Fibroblast of upper back skin (primary cell): Measurements from ENCODE around the gene RUNX3.
A peak's percentile ranks its signal among the peaks of the same experiment; 100 is the strongest.

ENCODE experiments used
- DNase-seq: peaks from one replicate; pipeline ENCODE4 v3.0.0-alpha.2; 2013

RUNX3 gene

DNA sequence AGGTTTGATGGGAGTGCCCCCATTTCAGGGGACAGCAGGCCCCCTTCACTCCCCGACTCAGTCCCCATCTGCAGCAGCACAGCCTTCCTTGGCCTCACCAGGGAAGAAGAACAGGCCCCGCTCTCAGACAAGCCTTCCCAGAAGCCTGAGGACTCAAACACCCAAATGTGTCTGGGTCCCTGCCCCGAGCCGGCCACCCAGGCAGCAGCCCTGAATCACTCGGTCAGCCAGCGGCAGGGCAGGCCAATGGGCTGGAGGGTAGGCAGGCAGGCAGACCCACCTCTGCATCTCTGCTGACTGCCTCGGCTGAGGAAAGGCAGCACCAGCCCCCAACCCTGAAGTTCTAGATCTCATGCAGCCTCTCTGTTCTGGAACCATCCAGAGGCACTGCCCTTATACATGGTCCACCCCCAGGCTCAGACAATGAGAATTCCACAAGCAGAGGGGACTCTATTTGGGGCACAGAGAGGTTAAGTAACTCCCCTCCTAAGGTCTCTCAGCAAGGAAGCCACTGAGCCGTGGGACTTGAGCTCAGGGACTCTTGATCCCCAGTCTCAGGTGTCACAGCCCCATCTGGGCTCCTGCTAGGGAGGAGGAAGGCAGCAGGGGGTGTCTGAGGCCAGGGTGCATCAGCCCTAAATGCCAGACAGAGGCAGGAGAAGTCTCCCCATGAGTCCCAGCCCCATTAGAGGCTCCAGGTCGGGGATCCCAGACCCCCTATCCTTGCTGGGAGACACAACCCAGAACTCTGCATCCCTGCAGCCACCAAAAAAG, 33.2 kb upstream of the RUNX3 start:
- peak; percentile 36 for DNase-seq

DNA sequence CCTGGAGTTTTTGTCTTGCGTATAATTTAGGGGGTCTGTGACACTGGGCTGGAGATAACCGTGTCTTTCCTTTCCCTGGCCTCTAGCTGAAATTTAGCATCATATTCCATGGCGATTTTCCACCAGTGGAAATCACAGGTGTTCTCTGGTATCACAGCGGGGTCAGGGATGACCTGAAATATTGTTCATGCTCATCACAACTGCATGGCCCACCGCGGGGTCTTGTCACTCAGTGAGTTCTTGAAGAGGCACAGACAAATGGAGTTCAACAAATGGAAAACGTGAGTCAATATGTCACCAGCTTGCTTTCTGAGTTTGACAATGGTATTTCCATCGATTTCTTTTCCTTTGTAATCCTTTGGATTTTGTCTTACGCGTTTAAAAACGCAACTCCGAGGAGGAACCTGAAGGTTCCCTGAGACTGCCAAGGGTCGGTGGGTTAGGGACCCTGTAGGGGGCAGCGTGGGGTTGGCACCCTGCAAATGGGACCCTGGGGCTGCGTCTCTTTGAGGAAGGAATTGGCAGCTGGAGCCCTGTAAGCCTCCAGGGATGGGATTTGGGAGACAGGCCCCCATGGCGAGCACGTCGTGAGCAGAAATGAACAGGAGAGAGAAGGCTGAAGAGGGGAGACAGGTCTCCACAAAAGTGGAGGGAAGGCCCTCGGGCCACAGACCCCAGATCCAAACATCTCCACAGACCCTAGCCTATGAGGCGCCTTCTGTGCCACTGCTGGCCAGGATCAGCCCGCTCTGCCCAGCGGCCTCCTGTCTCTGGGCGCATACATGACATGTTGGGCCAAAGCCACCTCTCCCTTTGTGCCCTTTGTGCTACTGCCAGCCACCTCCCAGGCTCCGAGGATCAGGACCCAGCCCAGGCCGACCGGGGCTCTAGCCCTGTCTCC, 32.1 kb upstream of the RUNX3 start:
- no peak for DNase-seq

DNA sequence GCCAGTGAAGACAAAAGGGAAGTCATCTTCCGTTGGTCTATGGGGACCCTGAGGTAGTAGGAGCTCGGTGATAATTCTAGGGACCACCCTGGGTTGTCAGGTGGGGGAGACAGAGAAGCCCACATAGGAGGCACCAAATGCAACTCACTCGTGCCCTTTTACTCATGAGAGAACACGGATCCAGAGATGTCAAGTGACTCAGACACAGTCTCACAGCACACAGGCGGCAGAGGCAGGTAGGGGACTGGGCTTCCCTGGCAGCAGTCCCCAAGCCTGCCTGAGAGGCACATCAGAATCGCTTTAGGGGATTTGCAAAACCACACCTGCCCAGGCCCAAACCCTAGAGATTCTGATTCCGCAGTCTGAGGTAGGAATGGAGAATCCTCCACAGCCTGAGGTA, 31.3 kb upstream of the RUNX3 start:
- no peak for DNase-seq

DNA sequence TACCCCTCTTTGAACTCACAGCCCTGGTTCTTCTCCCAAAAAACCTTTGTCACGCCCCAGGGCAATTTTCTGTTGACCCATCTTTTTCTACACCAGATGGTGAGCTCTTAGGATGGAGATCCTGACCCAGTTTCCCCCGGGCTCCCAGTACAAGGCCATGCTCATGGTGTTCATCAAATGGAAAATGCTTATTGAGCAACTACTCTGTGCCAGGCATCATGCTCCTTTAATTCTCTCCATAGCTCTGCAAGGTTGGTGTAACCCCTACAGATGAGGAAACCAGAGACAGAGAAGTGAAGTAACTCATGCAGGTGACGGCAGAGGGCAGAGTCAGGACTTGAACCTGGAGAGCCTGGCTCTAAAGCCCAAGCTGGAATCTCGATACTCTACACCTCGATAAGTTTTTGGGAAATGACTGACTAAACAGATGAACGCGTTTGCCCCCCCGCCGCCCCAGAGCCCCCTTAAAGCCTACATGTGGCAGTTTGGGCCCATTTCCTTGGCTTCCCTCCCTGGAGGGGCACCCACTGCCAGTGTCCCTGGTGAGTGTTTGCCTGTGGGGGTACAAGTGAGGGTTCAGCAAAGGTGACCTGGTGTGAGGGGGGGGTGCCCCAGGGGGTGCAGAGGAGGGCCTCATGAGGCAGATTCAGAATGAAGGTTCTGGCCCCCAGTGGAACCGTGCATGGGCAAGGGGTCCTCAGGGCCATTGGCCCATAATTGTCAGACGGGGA, 30.2 kb upstream of the RUNX3 start:
- DNase-seq, result no peak

DNA sequence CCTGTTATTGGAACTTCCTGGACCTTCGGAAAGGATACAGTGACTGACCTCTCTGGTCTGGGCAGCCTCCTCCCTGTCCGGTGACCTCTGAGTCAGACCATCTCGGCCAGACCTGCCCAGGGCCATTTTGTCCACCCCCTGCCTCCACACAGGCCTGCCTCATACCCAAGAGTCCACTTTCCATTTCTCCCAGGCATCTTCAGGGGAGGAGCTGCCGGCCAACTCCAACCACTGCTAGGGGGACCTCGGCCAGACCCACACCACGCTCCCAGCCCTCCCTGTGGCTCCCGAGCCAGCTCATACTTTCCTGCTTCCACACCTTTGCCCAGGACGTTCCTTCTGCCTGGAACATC, 29.5 kb upstream of the RUNX3 start:
- DNase-seq, result no peak

DNA sequence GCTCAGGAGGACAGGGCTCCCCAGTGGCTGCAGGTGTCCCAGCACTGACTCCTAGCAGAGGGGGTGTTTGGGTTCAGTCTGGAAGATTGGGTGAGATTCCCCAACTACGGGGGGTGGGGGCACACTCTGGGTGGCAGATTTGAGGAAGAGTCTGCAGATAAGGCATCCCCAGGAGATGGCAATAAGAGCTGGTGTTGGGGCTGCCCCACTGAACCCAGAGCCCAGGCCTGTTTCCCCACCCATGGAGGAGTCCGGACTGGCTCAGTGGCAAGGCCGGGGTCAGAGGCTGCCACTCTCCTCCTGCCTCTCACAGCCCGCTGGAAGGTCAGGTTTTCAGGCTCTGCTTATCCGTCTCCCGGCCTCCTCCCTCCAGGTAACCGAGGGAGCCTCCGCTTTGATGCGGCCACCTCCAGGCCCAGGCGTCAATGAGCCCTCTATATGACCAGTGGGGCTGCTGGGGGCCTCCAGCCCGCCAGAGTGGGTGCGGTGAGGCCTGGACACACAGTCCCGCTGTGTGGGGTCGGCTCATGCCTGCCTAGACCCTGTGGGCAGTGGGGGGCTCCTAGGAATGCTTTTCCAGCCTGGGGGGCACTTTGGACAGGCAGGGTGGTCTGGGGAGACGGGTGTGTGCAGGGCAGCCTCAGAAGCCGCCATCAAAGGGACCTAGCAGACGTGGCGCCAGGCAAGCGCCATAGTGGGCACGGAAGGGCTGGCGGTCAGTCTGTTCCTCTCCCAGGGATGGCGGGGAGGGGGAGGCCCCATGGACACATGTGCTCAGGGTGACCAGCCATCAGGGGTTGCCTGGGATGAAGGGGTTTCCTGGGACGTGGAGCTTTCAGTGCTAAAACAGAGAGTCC, 28.9 kb upstream of the RUNX3 start:
- DNase-seq, result no peak

DNA sequence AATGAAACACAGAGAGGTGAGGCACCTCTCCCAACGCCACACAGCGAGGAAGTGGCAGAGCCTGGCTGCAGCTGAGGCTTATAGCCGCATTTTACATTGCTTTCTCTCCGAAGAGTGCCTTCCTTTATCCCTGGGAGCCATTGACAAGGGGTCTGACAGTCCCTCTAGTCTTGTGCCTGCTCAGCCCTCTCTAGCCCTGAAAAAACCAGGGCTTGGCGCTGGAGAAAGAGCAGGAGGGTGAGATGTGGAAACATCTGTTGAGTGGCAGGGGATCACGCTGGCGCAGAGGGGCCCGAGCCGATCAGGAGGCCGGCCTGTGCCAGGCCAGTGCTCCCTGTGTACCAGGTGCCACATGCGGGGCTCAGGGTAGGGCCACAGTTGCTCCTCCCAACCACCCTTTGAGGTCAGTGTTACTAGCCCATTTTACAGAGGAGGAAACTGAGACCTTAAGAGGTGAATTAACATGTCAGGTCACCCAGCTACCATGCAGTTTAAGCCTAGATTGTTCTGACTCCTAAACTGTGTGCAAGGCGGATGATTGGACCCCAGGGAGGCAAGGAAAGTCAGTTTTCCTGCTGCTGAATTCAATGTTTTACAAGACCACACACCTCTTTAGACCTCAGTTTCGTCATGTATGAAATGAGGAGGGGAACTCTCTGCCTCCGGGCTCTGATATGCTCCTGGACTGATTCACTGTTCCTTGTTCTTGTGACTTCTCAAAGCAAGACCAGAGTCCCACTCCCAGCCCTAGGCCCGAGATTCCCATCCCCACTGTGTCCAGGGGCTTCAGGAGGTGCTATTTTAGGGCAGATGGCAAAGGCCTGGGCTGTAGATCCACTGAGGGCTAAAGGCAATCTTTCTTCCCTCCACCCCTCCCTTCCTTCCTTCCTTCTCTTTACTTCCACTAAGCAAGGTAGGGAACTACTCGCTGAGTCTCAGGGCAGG, 28.0 kb upstream of the RUNX3 start:
- DNase-seq, result no peak

DNA sequence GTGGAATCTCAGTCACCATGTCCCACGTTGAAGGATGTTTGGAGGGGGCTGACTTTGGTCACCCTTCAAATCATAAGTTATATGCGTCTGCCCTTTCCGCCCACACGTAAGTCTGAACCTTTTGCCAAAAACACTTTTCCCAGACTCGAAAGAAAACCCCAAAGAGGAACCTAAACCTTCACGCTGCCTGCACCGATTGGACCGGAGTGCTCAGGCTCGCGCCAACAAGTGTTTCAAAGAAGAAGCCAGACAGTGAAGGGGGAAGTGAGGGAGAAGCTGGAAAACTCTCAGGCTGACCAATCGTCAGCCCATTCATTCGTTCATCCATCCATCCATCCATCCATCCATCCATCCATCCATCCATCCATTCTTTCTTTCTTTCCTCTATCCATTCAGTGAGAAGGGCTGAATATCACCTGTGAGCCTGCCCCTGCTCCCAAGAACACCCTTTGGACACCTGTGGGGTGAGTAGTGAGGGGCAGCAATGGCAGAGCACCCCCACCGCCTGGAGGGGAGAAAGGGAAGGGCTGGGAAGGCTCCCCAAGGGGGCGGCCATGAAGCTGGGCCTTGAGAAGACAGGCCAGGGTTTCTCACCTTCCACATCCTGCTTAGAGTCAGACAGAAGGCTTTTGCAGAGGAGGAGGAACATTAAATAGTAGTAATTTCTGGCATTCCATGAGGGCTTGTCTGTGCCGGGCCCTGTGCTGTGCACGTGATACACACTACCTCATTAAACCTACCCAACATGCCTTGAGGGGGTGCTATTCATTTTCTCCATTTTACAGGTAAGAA, 27.1 kb upstream of the RUNX3 start:
- DNase-seq, result no peak

DNA sequence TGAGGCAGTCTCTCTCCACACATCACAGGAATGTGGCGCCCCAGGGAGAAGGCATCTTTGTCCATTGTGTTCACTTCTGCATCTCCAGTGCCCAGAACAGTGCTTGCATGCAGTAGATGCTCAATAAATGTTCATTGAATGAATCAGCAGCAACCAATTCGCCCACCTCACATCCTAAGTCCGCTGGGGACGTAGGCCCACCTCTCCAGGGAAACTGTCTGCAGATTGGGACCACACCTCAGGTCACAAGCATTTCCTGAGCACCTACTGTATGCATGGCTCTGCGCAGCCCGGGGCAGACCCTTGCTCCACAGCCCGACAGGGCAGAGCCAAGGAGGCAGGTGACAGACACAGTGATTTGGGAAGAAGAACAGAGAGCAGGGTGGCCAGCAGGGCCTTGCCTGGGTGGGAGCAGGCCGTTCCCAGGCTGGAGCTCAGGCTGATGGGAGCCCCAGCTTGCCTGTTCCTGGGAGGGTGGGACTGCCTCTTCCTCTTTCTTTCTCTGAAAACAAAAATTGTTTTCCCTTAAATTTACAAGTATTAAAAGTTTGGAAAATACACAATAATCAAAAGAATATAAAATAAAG, 25.8 kb upstream of the RUNX3 start:
- no peak for DNase-seq

DNA sequence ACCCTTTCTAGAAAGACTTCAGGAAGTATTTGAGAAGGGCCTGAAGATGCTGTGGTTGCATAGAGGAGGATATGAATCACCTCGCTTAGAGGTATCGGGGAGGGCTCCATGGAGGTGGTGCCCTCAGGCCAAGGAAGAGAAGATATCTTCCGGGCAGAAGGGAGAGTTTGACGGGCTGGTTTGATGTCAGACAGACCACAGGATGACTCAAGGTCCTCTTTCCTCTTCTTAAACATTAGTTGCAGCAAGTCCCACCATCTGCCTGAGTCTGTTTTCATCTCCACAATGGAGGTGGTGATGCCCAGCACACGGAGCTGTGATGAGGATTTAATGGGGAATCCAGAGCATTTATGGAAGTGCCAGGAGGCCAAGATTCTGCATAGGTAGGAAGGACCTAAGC, 25.1 kb upstream of the RUNX3 start:
- DNase-seq, result peak; percentile 76

DNA sequence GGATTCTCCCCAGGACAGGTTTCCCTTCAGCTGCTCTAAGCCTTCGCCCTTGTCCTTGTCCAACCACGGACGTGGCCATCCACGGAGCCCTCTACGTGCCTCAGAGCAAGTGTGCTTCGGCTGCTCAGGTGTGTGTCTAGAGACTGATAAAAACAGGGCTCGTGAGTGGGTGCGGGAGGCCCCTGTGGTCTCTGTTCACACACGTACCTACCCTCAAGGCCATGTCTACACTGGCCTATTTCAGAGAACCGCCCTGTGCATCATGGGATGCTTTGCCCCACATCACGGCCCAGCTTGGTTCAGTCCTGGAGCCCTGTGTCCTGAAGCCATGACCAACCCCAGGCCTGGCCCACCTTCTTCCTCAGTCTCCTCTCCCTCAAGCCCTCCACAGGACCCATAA, 24.6 kb upstream of the RUNX3 start:
- no peak for DNase-seq

DNA sequence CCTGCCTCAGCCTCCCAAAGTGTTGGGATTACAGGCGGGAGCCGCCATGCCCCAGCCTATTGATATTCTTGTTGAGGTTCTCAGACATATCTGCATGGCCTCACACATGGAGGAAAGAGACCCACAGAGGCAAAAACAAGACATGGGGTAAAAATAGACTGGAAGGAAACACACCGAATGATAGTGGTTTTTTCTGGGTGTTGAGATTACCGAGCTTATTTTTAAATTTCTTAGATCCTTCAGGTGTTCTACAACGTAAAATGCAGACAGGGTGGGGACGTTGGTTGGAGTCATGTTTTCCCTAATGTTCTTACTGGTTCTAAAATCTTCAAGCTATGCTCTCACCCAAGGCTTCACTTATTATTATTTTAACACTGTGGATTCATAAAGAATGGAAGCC, 23.9 kb upstream of the RUNX3 start:
- no peak for DNase-seq

DNA sequence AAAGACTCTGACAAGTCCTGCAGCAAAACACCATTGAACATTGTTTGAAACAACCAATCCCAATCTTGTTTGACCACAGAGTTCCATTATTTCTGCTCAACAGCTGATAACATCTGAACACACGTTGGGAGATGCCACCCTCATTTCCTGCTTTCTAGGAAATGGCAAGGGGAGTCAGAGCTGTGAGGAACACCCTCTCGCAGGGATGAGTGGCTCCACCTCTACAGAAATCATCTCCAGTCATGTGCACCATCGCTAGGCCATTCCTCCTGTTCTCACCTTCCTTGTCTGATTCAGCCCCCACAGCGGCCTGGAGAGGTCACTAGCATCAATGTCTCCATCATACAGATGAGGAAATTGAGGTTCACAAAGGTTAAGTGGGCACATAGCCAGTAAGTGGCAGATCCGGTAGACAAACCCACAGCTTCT, 22.4 kb upstream of the RUNX3 start:
- DNase-seq, result no peak

DNA sequence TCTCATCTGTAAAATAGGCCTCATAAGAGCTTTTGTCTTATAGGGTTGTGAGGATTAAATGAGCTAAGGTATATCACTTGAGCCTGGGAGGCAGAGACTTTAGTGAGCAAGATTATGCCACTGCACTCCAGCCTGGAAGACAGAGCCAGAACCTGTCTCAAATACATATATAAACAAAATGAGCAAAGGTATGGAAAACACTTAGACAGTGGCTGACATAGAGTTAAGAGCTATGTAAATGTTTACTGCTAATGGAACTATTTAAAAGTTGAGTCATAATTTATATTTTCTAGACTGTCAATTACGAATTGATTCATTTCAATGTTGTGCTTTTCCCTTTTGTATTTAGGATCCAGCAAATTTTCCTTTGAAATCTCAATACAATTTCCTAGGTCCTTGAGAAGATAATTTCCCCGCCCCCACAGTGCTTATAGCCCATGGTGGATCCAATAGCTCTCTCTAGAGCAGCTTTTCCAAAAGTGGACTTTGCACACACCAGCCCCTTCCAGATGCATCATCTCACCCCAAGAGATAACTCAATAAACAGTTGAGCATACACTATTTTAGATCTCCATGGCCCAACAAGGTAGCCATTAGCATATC, 21.8 kb upstream of the RUNX3 start:
- DNase-seq, result no peak

DNA sequence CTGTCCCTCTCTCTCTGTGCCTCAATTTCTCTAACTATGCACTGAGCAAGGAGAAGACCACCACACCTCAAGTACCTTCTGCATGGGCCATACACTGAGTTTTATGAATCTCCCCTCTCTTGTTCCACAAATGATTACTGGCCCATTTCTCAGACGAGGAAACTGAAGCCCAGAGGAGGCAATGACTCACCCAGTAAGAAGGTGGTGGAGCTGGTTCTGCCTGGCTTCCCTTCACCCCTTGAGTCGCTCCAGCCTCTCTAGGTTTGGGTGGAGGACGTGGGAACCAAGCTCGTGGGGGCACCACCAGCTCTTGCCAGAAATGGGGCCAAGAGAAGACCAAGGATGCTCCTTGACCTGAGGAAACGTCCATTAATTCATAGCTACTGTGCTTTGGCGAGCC, 21.3 kb upstream of the RUNX3 start:
- DNase-seq, result no peak

DNA sequence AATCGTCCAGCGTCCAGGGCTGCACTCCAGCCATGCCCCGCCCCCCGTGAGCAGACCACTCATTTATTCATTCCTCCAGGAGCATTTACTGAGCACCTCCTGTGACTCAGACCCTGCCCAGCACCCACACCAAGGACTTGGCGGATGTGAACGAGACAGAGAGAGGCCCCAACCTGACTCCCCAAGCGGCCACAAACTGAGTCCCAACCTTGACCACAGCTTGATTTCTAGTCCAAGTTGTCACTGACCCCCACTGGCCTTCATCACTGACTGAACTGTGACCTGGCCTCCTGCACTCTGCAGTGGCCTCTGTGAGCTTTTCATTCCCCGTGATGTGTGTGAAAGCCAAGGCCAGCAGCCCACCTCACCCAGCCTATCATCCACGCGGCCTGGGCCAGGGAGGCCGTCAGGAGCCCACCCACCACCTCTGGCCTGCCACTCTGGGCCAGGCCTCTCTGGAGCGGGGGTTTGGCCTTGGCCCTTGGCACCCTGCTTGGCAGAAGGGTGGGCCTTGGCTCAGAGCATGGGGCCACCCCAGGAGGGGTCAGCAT, 19.3 kb upstream of the RUNX3 start:
- DNase-seq, result peak; percentile 79

DNA sequence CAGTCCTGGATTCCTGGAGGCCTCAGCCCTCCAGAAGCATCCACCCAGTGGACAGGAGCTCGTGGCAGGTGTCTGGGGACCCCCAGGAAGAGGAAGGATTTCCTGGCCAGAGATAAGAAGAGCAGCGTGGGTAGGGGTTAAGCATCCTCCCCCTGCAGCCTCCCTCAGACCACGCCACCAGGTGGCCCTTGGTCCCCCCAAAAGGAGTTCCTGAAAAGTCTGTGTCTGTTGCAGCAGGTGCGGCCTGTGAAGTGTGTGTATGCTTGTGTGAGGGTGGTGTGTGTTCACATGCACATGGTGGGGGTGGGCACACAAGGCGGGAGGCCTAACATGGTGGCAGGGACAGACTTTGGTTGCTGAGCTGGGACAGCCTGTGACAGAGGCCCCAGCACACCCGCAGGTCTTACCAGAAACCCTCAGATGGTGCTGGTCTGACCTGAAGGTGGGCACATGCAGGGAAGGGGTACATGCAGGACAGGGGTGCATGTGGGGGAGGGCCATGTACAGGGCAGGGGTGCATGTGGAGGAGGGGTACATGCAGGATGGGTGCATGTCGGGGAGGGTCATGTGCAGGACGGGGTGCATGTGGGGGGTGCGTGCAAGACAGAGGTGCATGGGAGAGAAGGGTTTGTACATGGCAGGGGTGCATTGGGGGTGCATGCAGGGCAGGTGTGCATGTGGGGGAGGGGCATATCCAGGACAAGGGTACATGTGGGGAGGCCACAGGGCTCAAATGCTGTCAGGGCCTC, 18.2 kb upstream of the RUNX3 start:
- DNase-seq, result no peak

DNA sequence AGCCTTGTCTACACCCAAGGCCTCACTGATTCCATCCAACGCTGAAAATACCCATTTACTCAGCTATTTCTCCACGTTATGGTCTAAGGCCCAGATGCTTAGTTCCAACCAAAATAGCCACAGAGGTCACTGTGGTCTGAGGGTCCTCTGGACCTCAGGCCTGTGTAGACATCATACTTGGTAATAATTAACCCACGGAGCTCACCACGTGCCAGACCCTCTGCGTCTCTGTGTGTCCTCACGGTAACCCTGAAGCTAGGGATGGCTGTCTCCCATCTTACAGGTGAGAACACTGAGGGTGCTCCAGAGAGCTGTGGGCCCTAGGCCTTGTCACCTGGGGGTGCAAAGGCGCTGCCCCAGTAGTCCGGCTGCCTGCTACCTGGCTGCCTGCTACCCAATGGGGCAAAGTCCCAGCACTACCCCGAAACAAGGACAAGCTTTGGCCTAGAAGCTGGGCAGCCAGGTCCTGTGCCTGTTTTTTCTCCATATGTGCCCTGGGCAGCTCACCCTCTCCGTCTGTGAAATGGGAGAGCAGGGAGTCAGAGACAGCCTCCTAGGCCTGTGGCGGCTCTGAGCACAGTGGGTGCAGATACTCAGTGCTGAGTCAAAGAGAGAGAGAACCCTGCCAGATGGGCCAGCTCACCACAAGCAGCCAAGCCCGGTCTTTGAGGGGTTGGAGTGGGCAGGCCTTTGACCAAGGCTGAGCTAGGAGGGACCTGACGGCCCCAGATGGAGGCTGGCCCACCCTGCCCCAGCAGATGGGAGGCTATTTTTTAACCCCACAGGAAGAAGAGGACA, 17.0 kb upstream of the RUNX3 start:
- DNase-seq, result peak; percentile 50
